AG04449 (cell line): ENCODE measurements around the gene STXBP2.

ENCODE experiments used
- CTCF ChIA-PET: fragments of 350-600 bp; formaldehyde crosslinking; extraction: SDS; loops from one replicate; lab custom pipeline; 2021; ENCODE audit warnings: antibody characterized with exemption; lab: Yijun Ruan, JAX
- POLR2A ChIA-PET: fragments of 400-600, 350-600 bp; formaldehyde crosslinking; extraction: SDS; loops from one replicate; lab custom pipeline; 2020; ENCODE audit warnings: antibody characterized with exemption, inconsistent platforms; lab: Yijun Ruan, JAX
- DNase-seq: peaks from one replicate; pipeline ENCODE4 v3.0.0-alpha.2; 2010; ENCODE audit warnings: low read depth, low spot score
- H3K4me3 ChIP-seq: 2 replicates; pipeline ENCODE4 v1.5.1; 2011; ENCODE audit warnings: low read depth, mild to moderate bottlenecking, control low read depth, low read length
- CTCF ChIP-seq: IDR thresholded peaks from one replicate; pipeline ENCODE4 v1.5.1; 2011; ENCODE audit warnings: mild to moderate bottlenecking, moderate library complexity, low read length, control low read depth, inconsistent platforms; ENCODE audit not compliant: insufficient read depth; ENCODE audit errors: missing control alignments

Gene STXBP2

GRCh38 chr19:7623725-7624603 is 12.9 kb upstream of the STXBP2 start:
- POLR2A ChIA-PET: no interaction called here
- DNase-seq: no peak
- no peak overlapping the region for H3K4me3 ChIP-seq
- TF ChIP-seq CTCF: no peak
- CTCF ChIA-PET: interaction anchor here (1.1 to 1.5 kb wide), 2 partner anchors 28 kb away, joined by 3 to 5 read pairs; no protein-coding TSS in a partner anchor

DNA sequence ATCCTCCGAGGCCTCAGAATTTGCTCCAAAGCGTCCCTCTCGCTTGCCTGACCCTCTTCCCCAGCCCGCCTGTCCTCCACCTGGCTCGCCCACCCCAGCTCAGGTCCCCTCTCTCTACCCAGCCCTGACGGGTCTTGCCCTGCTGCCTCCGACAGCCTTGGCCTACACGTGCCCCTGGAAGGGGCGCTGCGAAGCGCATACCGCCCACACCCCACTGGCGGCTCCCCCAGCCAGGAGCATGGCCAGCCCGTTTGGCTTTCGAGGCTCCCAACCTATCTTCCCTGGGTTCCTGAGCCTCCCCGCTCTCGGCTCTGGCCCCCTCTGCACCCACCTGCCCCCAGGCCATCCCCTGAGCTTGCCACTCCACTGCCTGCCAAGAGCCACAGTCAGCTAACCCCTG is 12.1 kb upstream of the STXBP2 start:
- no peak for TF ChIP-seq CTCF
- ChIA-PET POLR2A (no interaction called here), CTCF (interaction anchor here (1.5 kb wide), 1 partner anchor 28 kb away, joined by 5 read pairs; no protein-coding TSS in a partner anchor)
- no peak overlapping the region for H3K4me3 ChIP-seq
- DNase-seq: no peak

DNA sequence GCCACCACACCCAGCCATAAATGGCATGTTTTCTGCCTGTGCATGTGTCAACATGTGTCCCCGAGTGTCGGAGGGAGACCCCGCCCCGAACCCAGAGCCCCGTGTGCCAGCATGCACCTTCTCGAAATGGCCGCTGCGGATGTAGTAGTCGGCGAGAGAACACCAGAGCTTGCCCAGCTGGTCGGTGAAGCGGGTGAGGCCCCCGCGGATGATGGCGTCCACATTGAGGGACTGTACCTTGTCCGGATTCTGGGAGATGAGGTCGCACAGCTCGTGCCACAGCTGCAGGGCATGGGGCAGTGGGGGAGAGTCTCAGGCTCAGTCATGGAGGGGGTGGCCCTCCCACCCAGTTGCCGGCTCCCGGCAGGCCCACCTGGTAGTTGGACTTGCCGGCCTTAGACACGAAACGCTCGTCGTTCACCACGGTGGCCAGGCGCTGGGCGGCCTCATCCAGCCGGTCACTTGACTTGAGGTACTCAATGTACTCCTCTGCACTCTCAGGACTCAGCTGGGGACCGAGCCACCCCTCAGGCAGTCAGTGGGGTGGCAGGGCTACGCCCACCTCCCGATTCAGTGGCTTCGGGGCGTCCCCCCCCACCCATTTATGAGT is 11.0 kb upstream of the STXBP2 start:
- H3K4me3 ChIP-seq: no peak overlapping the region
- no peak for DNase-seq
- ChIA-PET POLR2A (no interaction called here), CTCF (interaction anchor here (2.0 kb wide), 1 partner anchor 55 kb away, joined by 5 read pairs; the partner anchor contains the start of gene TRAPPC5)
- TF ChIP-seq CTCF: no peak

GRCh38 chr19:7627166-7627565 is 9.7 kb upstream of the STXBP2 start:
- POLR2A ChIA-PET: no interaction called here
- no peak for TF ChIP-seq CTCF
- CTCF ChIA-PET: interaction anchor here (2.0 kb wide), 1 partner anchor 54 kb away, joined by 5 read pairs; the partner anchor contains the start of gene TRAPPC5
- no peak for DNase-seq
- H3K4me3 ChIP-seq: no peak overlapping the region

- DNase-seq: no peak
- H3K4me3 ChIP-seq: peak overlapping the region; percentile 99
- ChIA-PET CTCF (interaction anchor here (3.6 kb wide), 1 partner anchor 24 kb away, joined by 18 read pairs; no protein-coding TSS in a partner anchor), POLR2A (interaction anchor here (1.0 kb wide), 1 partner anchor 432 kb away, joined by 3 read pairs; no protein-coding TSS in a partner anchor)
- no peak for TF ChIP-seq CTCF
Observed at GRCh38 chr19:7628589-7629311, 8.2 kb upstream of the STXBP2 start.
